Keratinocyte (primary cell): ENCODE results near the gene ADIPOR2.

Experiments
- EZH2 ChIP-seq: IDR thresholded peaks from one replicate; pipeline ENCODE4 v1.6.1; 2012; ENCODE audit warnings: inconsistent platforms, mild to moderate bottlenecking, low read length, moderate library complexity
- TF ChIP-seq, protein P1 (sequence below), 3 experiments: IDR thresholded peaks in 1 of 3; conservative IDR thresholded peaks in 1 of 3; optimal IDR thresholded peaks in 1 of 3; 2 replicates in 2 of 3; 3 replicates in 1 of 3; pipeline versions ENCODE3 to v1.5.1; 2011; ENCODE audit warnings: low read length in 3 of 3, mild to moderate bottlenecking in 3 of 3, moderate library complexity in 2 of 3, control low read depth in 1 of 3, inconsistent platforms in 1 of 3; ENCODE audit not compliant: insufficient read depth in 2 of 3; ENCODE audit errors: extremely low read depth in 1 of 3

- TF ChIP-seq EZH2: no peak
- TF ChIP-seq, protein P1, sequence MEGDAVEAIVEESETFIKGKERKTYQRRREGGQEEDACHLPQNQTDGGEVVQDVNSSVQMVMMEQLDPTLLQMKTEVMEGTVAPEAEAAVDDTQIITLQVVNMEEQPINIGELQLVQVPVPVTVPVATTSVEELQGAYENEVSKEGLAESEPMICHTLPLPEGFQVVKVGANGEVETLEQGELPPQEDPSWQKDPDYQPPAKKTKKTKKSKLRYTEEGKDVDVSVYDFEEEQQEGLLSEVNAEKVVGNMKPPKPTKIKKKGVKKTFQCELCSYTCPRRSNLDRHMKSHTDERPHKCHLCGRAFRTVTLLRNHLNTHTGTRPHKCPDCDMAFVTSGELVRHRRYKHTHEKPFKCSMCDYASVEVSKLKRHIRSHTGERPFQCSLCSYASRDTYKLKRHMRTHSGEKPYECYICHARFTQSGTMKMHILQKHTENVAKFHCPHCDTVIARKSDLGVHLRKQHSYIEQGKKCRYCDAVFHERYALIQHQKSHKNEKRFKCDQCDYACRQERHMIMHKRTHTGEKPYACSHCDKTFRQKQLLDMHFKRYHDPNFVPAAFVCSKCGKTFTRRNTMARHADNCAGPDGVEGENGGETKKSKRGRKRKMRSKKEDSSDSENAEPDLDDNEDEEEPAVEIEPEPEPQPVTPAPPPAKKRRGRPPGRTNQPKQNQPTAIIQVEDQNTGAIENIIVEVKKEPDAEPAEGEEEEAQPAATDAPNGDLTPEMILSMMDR (optimal IDR thresholded peaks at IDR 0.05 in 1 of 3, IDR thresholded peaks at IDR 0.05 in 1 of 3, conservative IDR thresholded peaks at IDR 0.05 in 1 of 3; ENCODE audit: extremely low read depth in 1 of 3, insufficient read depth in 2 of 3, low read length in 3 of 3): no peak
These were observed 142.1 kb downstream of the ADIPOR2 start for GRCh38 chr12:1832801-1833595.
